HL-60/S4 treated with phorbol 12-myristate 13-acetate at 8.2 ng/mL for 4 days and 3 days (cell line): ENCODE data around the gene SIPA1L3.

Experiments used
- in situ Hi-C: fragments of 300-500 bp; cut with MboI; formaldehyde crosslinking; loops from 2 replicates; pipeline ENCODE4 v1.15.0; 2022; ENCODE audit warnings: low sequenced_read_pairs

SIPA1L3 gene

GRCh38 chr19:37907735-37908455 is 887 bp downstream of the SIPA1L3 start:
- in situ Hi-C loops = loop anchor here (25.0 kb wide), 2 partner anchors 179 to 454 kb away; partner anchors contain the start of gene PSMD8

GRCh38 chr19:37909661-37910199 is 2.7 kb downstream of the SIPA1L3 start:
- in situ Hi-C loops = loop anchor here (25.0 kb wide), 2 partner anchors 178 to 453 kb away; partner anchors contain the start of gene PSMD8

GRCh38 chr19:37914908-37915307 is 7.9 kb downstream of the SIPA1L3 start:
- in situ Hi-C loops = loop anchor here (25.0 kb wide), 2 partner anchors 172 to 447 kb away; partner anchors contain the start of gene PSMD8

- in situ Hi-C loops = loop anchor here (25.0 kb wide), 2 partner anchors 166 to 441 kb away; partner anchors contain the start of gene PSMD8
These were observed 13.8 kb downstream of the SIPA1L3 start for GRCh38 chr19:37920591-37921450.

GRCh38 chr19:37924573-37924972 is 17.6 kb downstream of the SIPA1L3 start:
- in situ Hi-C loops = loop anchor here (25.0 kb wide), 2 partner anchors 163 to 438 kb away; partner anchors contain the start of gene PSMD8

GRCh38 chr19:37925212-37925611 is 18.2 kb downstream of the SIPA1L3 start:
- in situ Hi-C loops = no loop called here

- in situ Hi-C loops = no loop called here
These were observed 19.2 kb downstream of the SIPA1L3 start for GRCh38 chr19:37926255-37926654.

GRCh38 chr19:37926711-37927110 is 19.7 kb downstream of the SIPA1L3 start:
- in situ Hi-C loops = no loop called here

- in situ Hi-C loops = no loop called here
These were observed 21.7 kb downstream of the SIPA1L3 start for GRCh38 chr19:37928527-37929286.

GRCh38 chr19:37929355-37929923 is 22.4 kb downstream of the SIPA1L3 start:
- in situ Hi-C loops = no loop called here

GRCh38 chr19:37930416-37930815 is 23.4 kb downstream of the SIPA1L3 start:
- in situ Hi-C loops = no loop called here

GRCh38 chr19:37931881-37932655 is 25.1 kb downstream of the SIPA1L3 start:
- in situ Hi-C loops = no loop called here

- in situ Hi-C loops = no loop called here
These were observed 26.3 kb downstream of the SIPA1L3 start for GRCh38 chr19:37932985-37933936.

- in situ Hi-C loops = no loop called here
These were observed 26.9 kb downstream of the SIPA1L3 start for GRCh38 chr19:37933937-37934358.

- in situ Hi-C loops = no loop called here
These were observed 28.3 kb downstream of the SIPA1L3 start for GRCh38 chr19:37935341-37935740.

GRCh38 chr19:37936166-37936565 is 29.2 kb downstream of the SIPA1L3 start:
- in situ Hi-C loops = no loop called here

- in situ Hi-C loops = no loop called here
These were observed 29.9 kb downstream of the SIPA1L3 start for GRCh38 chr19:37936886-37937285.

- in situ Hi-C loops = no loop called here
These were observed 31.3 kb downstream of the SIPA1L3 start for GRCh38 chr19:37938353-37938752.
